Measurements from ENCODE around the gene ZNF579.

Gene ZNF579

GRCh38 chr19:55554302-55554701 lies 26.3 kb downstream of the ZNF579 start:
- H3K4me2 ChIP-seq, result no peak overlapping the region
- no peaks in the 10 kb centered on the region for H4K20me1 ChIP-seq (ENCODE audit: insufficient read depth)
- H3K27me3 ChIP-seq (ENCODE audit: insufficient read depth, low read depth), result peaks cover 84% of the 10 kb centered on the region
- H3K4me3 ChIP-seq (IDR thresholded peaks at IDR 0.05; ENCODE audit: insufficient read depth, low read depth, low read length), result no peak overlapping the region
- H3K9ac ChIP-seq, result no peak overlapping the region
- H3K79me2 ChIP-seq (ENCODE audit: insufficient read depth, low read depth), result no peaks in the 10 kb centered on the region
- H3K27ac ChIP-seq, result no peak overlapping the region
- peaks cover 4% of the 10 kb centered on the region for H3K4me1 ChIP-seq (ENCODE audit: low read depth, poor library complexity, severe bottlenecking)
- no peaks in the 10 kb centered on the region for H3K36me3 ChIP-seq (ENCODE audit: insufficient read depth)
- no peak for TF ChIP-seq CTCF (conservative IDR thresholded peaks at IDR 0.05; ENCODE audit: low read depth, low read length)
- no peak overlapping the region for H2AFZ ChIP-seq (ENCODE audit: low read depth)

- TF ChIP-seq CTCF (conservative IDR thresholded peaks at IDR 0.05; ENCODE audit: low read depth, low read length), result no peak
- Histone ChIP-seq H3K27ac (no peak overlapping the region), H3K79me2 (ENCODE audit: insufficient read depth, low read depth) (no peaks in the 10 kb centered on the region), H3K27me3 (ENCODE audit: insufficient read depth, low read depth) (peaks cover 86% of the 10 kb centered on the region), H3K4me1 (ENCODE audit: low read depth, poor library complexity, severe bottlenecking) (peaks cover 4% of the 10 kb centered on the region), H3K36me3 (ENCODE audit: insufficient read depth) (no peaks in the 10 kb centered on the region), H3K4me2 (no peak overlapping the region), H3K4me3 (IDR thresholded peaks at IDR 0.05; ENCODE audit: insufficient read depth, low read depth, low read length) (no peak overlapping the region), H4K20me1 (ENCODE audit: insufficient read depth) (no peaks in the 10 kb centered on the region), H3K9ac (no peak overlapping the region), H2AFZ (ENCODE audit: low read depth) (no peak overlapping the region)
These were observed 27.1 kb downstream of the ZNF579 start for GRCh38 chr19:55553217-55554182.

- H3K4me3 ChIP-seq (IDR thresholded peaks at IDR 0.05; ENCODE audit: insufficient read depth, low read depth, low read length), result no peak overlapping the region
- no peak overlapping the region for H3K4me2 ChIP-seq
- H3K9ac ChIP-seq, result no peak overlapping the region
- H4K20me1 ChIP-seq (ENCODE audit: insufficient read depth), result no peaks in the 10 kb centered on the region
- no peaks in the 10 kb centered on the region for H3K79me2 ChIP-seq (ENCODE audit: insufficient read depth, low read depth)
- TF ChIP-seq CTCF (conservative IDR thresholded peaks at IDR 0.05; ENCODE audit: low read depth, low read length), result no peak
- peaks cover 4% of the 10 kb centered on the region for H3K4me1 ChIP-seq (ENCODE audit: low read depth, poor library complexity, severe bottlenecking)
- peaks cover 84% of the 10 kb centered on the region for H3K27me3 ChIP-seq (ENCODE audit: insufficient read depth, low read depth)
- H2AFZ ChIP-seq (ENCODE audit: low read depth), result no peak overlapping the region
- no peaks in the 10 kb centered on the region for H3K36me3 ChIP-seq (ENCODE audit: insufficient read depth)
- H3K27ac ChIP-seq, result no peak overlapping the region
These were observed 28.0 kb downstream of the ZNF579 start for GRCh38 chr19:55552620-55553019.

DNA sequence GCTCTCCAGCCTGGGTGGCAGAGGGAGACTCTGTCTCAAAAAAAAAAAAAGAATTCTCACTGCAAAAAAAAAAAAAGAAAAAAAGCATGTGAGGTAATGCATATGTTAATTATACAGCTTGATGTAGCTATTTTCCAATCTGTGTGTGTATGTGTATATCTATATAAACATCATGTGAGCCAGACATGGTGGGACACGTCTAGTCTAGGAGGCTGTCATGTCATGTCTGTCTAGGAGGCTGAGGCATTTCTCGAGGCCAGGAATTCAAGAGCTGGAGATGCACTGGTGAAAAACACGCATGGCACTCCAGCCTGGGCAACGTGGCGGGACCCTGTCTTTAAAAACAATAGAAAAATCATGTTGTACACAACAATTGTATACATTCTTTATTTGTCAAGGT lies 28.4 kb downstream of the ZNF579 start:
- no peak overlapping the region for H3K4me2 ChIP-seq
- H3K27me3 ChIP-seq (ENCODE audit: insufficient read depth, low read depth), result peaks cover 84% of the 10 kb centered on the region
- H3K4me3 ChIP-seq (IDR thresholded peaks at IDR 0.05; ENCODE audit: insufficient read depth, low read depth, low read length), result no peak overlapping the region
- no peak for TF ChIP-seq CTCF (conservative IDR thresholded peaks at IDR 0.05; ENCODE audit: low read depth, low read length)
- peaks cover 4% of the 10 kb centered on the region for H3K4me1 ChIP-seq (ENCODE audit: low read depth, poor library complexity, severe bottlenecking)
- no peak overlapping the region for H3K27ac ChIP-seq
- no peak overlapping the region for H3K9ac ChIP-seq
- H4K20me1 ChIP-seq (ENCODE audit: insufficient read depth), result no peaks in the 10 kb centered on the region
- H2AFZ ChIP-seq (ENCODE audit: low read depth), result no peak overlapping the region
- no peaks in the 10 kb centered on the region for H3K79me2 ChIP-seq (ENCODE audit: insufficient read depth, low read depth)
- H3K36me3 ChIP-seq (ENCODE audit: insufficient read depth), result no peaks in the 10 kb centered on the region
